HepG2 (cell line): ENCODE data around the gene CDH2. TPM values are rescaled to one million over a fixed set of nuclear protein-coding genes. Genes with fewer than 3 reads are reported as not detected.

Experiments
- ARID2 ChIP-seq: sonication (generic); formaldehyde crosslinking; IDR thresholded peaks from 2 replicates; pipeline ENCODE4 v1.8.1; 2022; ENCODE audit warnings: mild to moderate bottlenecking, missing genetic modification reagents, borderline replicate concordance
- BCL6 ChIP-seq: IDR thresholded peaks from 2 replicates; pipeline ENCODE4 v1.6.1; 2016; ENCODE audit warnings: missing genetic modification reagents, missing compliant biosample characterization
- CREB1 ChIP-seq, 2 experiments: fragments of 450-650 bp in 1 of 2; IDR thresholded peaks; 2 replicates each; pipeline ENCODE4 v1.6.1; 2016 to 2017; ENCODE audit warnings: control low read depth in 1 of 2, mild to moderate bottlenecking in 1 of 2, missing compliant biosample characterization in 1 of 2, missing genetic modification characterization in 1 of 2
- DPF2 ChIP-seq: sonication (generic); formaldehyde crosslinking; IDR thresholded peaks from 2 replicates; pipeline ENCODE4 v1.4.0; 2020; ENCODE audit warnings: mild to moderate bottlenecking, low read depth, missing genetic modification reagents, borderline replicate concordance
- DRAP1 ChIP-seq: IDR thresholded peaks from 2 replicates; pipeline ENCODE4 v1.6.1; 2016; ENCODE audit warnings: missing genetic modification reagents, missing compliant biosample characterization
- HMG20A ChIP-seq: IDR thresholded peaks from 2 replicates; pipeline ENCODE4 v1.6.1; 2016; ENCODE audit warnings: borderline replicate concordance
- KDM3A ChIP-seq: IDR thresholded peaks from 2 replicates; pipeline ENCODE4 v1.6.1; 2018; ENCODE audit warnings: low read depth, missing compliant biosample characterization
- PITX1 ChIP-seq: sonication (generic); formaldehyde crosslinking; IDR thresholded peaks from 2 replicates; pipeline ENCODE4 v1.5.1; 2020; ENCODE audit warnings: mild to moderate bottlenecking, missing genetic modification reagents
- POLR2A ChIP-seq, 2 experiments: IDR thresholded peaks; 2 replicates each; pipeline ENCODE4 v1.6.1; 2011; ENCODE audit warnings: low read depth in 2 of 2, low read length in 2 of 2, mild to moderate bottlenecking in 1 of 2, moderate library complexity in 1 of 2; ENCODE audit not compliant: insufficient read depth in 1 of 2
- SOX6 ChIP-seq, 2 experiments: fragments of 450-650 bp in 1 of 2; sonication (generic) in 1 of 2; formaldehyde crosslinking in 1 of 2; IDR thresholded peaks; 2 replicates each; pipeline versions ENCODE4 v1.4.0 to v1.6.1; 2017 to 2020; ENCODE audit warnings: antibody characterized with exemption in 1 of 2, mild to moderate bottlenecking in 1 of 2, missing genetic modification reagents in 1 of 2
- TBX2 ChIP-seq: sonication (generic); formaldehyde crosslinking; IDR thresholded peaks from 2 replicates; pipeline ENCODE4 v1.5.0; 2020; ENCODE audit warnings: missing genetic modification reagents, mild to moderate bottlenecking, borderline replicate concordance
- ZNF205 ChIP-seq: IDR thresholded peaks from 2 replicates; pipeline ENCODE4 v1.6.1; 2018; ENCODE audit warnings: missing biosample characterization, missing genetic modification reagents
- ZNF362 ChIP-seq: sonication (generic); formaldehyde crosslinking; IDR thresholded peaks from 2 replicates; pipeline ENCODE4 v1.4.0; 2020; ENCODE audit warnings: missing genetic modification reagents, mild to moderate bottlenecking, borderline replicate concordance
- polyA plus RNA-seq, 8 experiments: library from polyadenylated mRNA; depleted of rRNA in 3 of 8; stranded (reverse) in 7 of 8; unstranded in 1 of 8; fragments of >200 nt; fragmentation: Illumina TruSeq in 4 of 8; extraction: Trizol in 4 of 8; gene quantifications; 2 replicates each; pipeline versions ENCODE4 v1.2.1 to v1.2.3, GENCODE V29; 2011 to 2016; ENCODE audit warnings: low read depth in 4 of 8, missing spikeins in 1 of 8, mixed read lengths in 1 of 8; ENCODE audit not compliant: insufficient read depth in 1 of 8
- total RNA-seq, 5 experiments: library from RNA; depleted of rRNA; stranded (reverse); fragments of >200 nt; fragmentation: Illumina TruSeq; extraction: Trizol; gene quantifications; 2 replicates each; pipeline ENCODE4 v1.2.3, GENCODE V29; 2016; ENCODE audit warnings: low read depth in 1 of 5
- TF ChIP-seq, protein P1 (sequence below): sonication (generic); formaldehyde crosslinking; IDR thresholded peaks from 2 replicates; pipeline ENCODE4 v1.4.0; 2020; ENCODE audit warnings: mild to moderate bottlenecking, missing genetic modification reagents
- TF ChIP-seq, protein P2 (sequence below): sonication (generic); formaldehyde crosslinking; IDR thresholded peaks from 2 replicates; pipeline ENCODE4 v1.5.0; 2020; ENCODE audit warnings: missing genetic modification reagents
- TF ChIP-seq, protein P3 (sequence below): IDR thresholded peaks from 2 replicates; pipeline ENCODE4 v1.6.1; 2016; ENCODE audit warnings: low read depth
- TF ChIP-seq, protein P4 (sequence below): sonication (generic); formaldehyde crosslinking; IDR thresholded peaks from 2 replicates; pipeline ENCODE4 v1.8.0; 2023; ENCODE audit warnings: mild to moderate bottlenecking, missing genetic modification reagents

Gene CDH2
- total and polyA plus RNA-seq, 2 of the 13 experiments (the other 11 are each of a cell fraction or from before 2014, with no cell fraction given): 18.6 to 36.1 TPM

DNA sequence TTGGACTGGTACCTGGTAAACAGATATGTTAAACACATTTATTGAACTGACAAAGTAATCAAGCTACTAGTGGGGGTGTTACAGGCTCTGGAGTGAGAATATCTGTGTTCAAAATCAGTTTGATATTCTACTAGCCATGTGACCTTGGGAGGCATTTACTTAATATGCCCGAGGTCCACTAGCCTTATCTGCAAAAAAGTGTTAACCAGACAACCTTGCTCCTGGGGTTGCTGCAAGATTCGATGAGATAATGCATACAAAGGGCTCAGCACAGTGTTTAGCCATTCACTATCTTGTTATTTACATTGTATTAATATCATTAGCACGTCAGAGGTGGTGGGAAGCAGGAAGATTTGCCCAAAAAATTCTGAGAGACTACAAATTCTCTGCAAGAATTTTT, 103.3 kb downstream of the CDH2 start (continued):
- TF ChIP-seq, protein P1, sequence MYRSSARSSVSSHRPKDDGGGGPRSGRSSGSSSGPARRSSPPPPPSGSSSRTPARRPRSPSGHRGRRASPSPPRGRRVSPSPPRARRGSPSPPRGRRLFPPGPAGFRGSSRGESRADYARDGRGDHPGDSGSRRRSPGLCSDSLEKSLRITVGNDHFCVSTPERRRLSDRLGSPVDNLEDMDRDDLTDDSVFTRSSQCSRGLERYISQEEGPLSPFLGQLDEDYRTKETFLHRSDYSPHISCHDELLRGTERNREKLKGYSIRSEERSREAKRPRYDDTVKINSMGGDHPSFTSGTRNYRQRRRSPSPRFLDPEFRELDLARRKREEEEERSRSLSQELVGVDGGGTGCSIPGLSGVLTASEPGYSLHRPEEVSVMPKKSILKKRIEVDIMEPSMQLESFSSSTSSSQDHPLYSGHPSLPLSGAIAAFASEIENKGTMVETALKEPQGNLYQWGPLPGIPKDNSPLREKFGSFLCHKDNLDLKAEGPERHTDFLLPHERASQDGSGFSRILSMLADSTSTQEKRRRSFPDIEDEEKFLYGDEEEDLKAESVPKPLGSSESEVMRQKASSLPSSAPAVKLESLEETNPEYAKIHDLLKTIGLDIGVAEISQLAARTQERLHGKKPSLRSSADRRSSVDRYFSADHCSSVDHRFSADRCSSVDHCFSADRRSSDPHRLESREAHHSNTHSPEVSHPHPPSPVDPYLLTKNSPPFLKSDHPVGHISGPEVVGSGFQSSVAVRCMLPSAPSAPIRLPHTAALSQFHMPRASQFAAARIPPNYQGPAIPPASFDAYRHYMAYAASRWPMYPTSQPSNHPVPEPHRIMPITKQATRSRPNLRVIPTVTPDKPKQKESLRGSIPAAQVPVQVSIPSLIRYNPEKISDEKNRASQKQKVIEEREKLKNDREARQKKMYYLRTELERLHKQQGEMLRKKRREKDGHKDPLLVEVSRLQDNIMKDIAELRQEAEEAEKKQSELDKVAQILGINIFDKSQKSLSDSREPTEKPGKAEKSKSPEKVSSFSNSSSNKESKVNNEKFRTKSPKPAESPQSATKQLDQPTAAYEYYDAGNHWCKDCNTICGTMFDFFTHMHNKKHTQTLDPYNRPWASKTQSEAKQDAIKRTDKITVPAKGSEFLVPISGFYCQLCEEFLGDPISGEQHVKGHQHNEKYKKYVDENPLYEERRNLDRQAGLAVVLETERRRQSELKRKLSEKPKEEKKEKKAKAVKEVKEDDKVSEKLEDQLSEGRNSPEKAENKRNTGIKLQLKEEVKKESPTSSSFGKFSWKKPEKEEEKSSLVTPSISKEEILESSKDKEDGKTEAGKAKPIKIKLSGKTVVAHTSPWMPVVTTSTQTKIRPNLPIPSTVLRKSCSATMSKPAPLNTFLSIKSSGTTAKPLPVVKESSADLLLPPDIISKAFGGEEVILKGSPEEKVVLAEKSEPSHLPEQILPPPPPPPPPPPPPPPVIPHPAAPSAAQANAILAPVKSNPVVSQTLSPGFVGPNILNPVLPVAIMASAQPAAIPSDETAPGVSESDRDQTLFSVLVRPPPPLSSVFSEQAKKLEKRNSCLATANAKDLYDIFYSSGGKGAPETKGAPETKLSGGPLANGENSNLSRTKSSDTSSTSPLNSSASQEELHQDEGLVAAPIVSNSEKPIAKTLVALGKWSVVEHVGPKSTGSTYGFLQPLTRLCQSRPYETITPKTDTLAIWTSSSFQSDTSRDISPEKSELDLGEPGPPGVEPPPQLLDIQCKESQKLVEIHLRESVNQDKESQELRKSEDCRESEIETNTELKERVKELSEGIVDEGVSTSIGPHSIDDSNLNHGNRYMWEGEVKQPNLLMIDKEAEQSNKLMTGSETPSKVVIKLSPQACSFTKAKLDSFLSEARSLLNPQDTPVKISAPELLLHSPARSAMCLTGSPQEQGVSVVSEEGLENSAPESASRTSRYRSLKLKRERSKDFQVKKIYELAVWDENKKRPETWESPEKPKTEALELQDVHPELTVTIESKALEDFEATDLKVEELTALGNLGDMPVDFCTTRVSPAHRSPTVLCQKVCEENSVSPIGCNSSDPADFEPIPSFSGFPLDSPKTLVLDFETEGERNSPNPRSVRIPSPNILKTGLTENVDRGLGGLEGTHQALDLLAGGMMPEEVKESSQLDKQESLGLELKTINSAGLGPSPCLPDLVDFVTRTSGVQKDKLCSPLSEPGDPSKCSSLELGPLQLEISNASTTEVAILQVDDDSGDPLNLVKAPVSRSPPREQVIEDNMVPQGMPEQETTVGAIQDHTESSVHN (CRISPR knock-in tag): no peak
- no peak for TF ChIP-seq ZNF205
- TF ChIP-seq CREB1 (IDR thresholded peaks at IDR 0.05): no peak
- TF ChIP-seq CREB1 (CRISPR knock-in tag; IDR thresholded peaks at IDR 0.05): no peak
- TF ChIP-seq, protein P2, sequence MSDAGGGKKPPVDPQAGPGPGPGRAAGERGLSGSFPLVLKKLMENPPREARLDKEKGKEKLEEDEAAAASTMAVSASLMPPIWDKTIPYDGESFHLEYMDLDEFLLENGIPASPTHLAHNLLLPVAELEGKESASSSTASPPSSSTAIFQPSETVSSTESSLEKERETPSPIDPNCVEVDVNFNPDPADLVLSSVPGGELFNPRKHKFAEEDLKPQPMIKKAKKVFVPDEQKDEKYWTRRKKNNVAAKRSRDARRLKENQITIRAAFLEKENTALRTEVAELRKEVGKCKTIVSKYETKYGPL (CRISPR knock-in tag): no peak
- no peak for TF ChIP-seq SOX6 (IDR thresholded peaks at IDR 0.05)
- TF ChIP-seq SOX6 (CRISPR knock-in tag; IDR thresholded peaks at IDR 0.05): peak; percentile 35; the same call in 1 of the 2 replicates
- no peak for TF ChIP-seq ZNF362 (CRISPR knock-in tag)
- TF ChIP-seq, protein P3, sequence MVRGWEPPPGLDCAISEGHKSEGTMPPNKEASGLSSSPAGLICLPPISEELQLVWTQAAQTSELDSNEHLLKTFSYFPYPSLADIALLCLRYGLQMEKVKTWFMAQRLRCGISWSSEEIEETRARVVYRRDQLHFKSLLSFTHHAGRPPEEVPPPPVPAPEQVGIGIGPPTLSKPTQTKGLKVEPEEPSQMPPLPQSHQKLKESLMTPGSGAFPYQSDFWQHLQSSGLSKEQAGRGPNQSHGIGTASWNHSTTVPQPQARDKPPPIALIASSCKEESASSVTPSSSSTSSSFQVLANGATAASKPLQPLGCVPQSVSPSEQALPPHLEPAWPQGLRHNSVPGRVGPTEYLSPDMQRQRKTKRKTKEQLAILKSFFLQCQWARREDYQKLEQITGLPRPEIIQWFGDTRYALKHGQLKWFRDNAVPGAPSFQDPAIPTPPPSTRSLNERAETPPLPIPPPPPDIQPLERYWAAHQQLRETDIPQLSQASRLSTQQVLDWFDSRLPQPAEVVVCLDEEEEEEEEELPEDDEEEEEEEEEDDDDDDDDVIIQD: no peak
- no peak for TF ChIP-seq HMG20A (CRISPR knock-in tag)
- TF ChIP-seq PITX1 (CRISPR knock-in tag): no peak
- no peak for TF ChIP-seq ARID2 (CRISPR knock-in tag)
- TF ChIP-seq TBX2 (CRISPR knock-in tag): peak; percentile 72
- TF ChIP-seq POLR2A (IDR thresholded peaks at IDR 0.05; ENCODE audit: insufficient read depth in 1 of 2, low read depth in 2 of 2, low read length in 2 of 2): no peak
- 0 out of 2 replicates have a peak, but pooled peaks have one; percentile 31 for TF ChIP-seq BCL6 (CRISPR knock-in tag)
- TF ChIP-seq DPF2 (CRISPR knock-in tag): no peak
- TF ChIP-seq, protein P4, sequence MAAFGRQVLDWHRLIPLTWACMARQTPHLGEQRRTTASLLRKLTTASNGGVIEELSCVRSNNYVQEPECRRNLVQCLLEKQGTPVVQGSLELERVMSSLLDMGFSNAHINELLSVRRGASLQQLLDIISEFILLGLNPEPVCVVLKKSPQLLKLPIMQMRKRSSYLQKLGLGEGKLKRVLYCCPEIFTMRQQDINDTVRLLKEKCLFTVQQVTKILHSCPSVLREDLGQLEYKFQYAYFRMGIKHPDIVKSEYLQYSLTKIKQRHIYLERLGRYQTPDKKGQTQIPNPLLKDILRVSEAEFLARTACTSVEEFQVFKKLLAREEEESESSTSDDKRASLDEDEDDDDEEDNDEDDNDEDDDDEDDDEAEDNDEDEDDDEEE: no peak
- TF ChIP-seq DRAP1 (CRISPR knock-in tag): no peak
- no peak for TF ChIP-seq KDM3A (CRISPR knock-in tag)
